Measurements from ENCODE around the gene NOL4L.
A peak's percentile ranks its signal among the peaks of the same experiment; 100 is the strongest.

Gene NOL4L

GRCh38 chr20:32585011-32585585 lies at the start of gene NOL4L:
TSS of gene NOL4L (minus strand) at chr20:32585333. CDS start at chr20:32584890, 443 bp downstream.
- no peak for TF ChIP-seq CTCF (IDR thresholded peaks at IDR 0.05; ENCODE audit: borderline replicate concordance, insufficient read depth, low read depth, low read length)
- peak within 1 kb of the TSS; percentile 58 for H3K4me3 ChIP-seq (ENCODE audit: low read depth, low read length)

- no peak for TF ChIP-seq CTCF (IDR thresholded peaks at IDR 0.05; ENCODE audit: borderline replicate concordance, insufficient read depth, low read depth, low read length)
- no peak overlapping the region for H3K4me3 ChIP-seq (ENCODE audit: low read depth, low read length)
These were observed 49.1 kb upstream of the NOL4L start for GRCh38 chr20:32634041-32634805.

GRCh38 chr20:32632461-32633354 lies 47.6 kb upstream of the NOL4L start:
- H3K4me3 ChIP-seq (ENCODE audit: low read depth, low read length) = no peak overlapping the region
- TF ChIP-seq CTCF (IDR thresholded peaks at IDR 0.05; ENCODE audit: borderline replicate concordance, insufficient read depth, low read depth, low read length) = no peak

- H3K4me3 ChIP-seq (ENCODE audit: low read depth, low read length) = no peak overlapping the region
- TF ChIP-seq CTCF (IDR thresholded peaks at IDR 0.05; ENCODE audit: borderline replicate concordance, insufficient read depth, low read depth, low read length) = no peak
These were observed 46.9 kb upstream of the NOL4L start for GRCh38 chr20:32631933-32632460.

GRCh38 chr20:32629813-32630212 lies 44.7 kb upstream of the NOL4L start:
- no peak for TF ChIP-seq CTCF (IDR thresholded peaks at IDR 0.05; ENCODE audit: borderline replicate concordance, insufficient read depth, low read depth, low read length)
- H3K4me3 ChIP-seq (ENCODE audit: low read depth, low read length) = no peak overlapping the region

GRCh38 chr20:32628960-32629530 lies 43.9 kb upstream of the NOL4L start:
- no peak for TF ChIP-seq CTCF (IDR thresholded peaks at IDR 0.05; ENCODE audit: borderline replicate concordance, insufficient read depth, low read depth, low read length)
- no peak overlapping the region for H3K4me3 ChIP-seq (ENCODE audit: low read depth, low read length)
